Ovary (tissue), 9 donors: ENCODE data around the gene MACO1. TPM values are rescaled to one million over a fixed set of nuclear protein-coding genes. Genes with fewer than 3 reads are reported as not detected.

ENCODE experiments used
- DNase-seq, 5 donors: peaks; one replicate each; pipeline ENCODE4 v3.0.0-alpha.2; 2019 to 2020
- H3K27ac ChIP-seq, 2 donors: fragments of 200-600 bp; one replicate each; pipeline versions ENCODE4 v1.5.1 to v1.8.0; 2019 to 2022
- H3K27me3 ChIP-seq: fragments of 200-600 bp; one replicate; pipeline ENCODE4 v1.8.0; 2022
- H3K36me3 ChIP-seq: fragments of 200-600 bp; sonication (generic); one replicate; pipeline ENCODE4 v1.5.1; 2019
- H3K4me1 ChIP-seq: one replicate; pipeline ENCODE4 v1.8.1; 2013; ENCODE audit warnings: mild to moderate bottlenecking, moderate library complexity; ENCODE audit not compliant: insufficient read depth
- H3K4me3 ChIP-seq: fragments of 200-600 bp; sonication (generic); one replicate; pipeline ENCODE4 v1.5.1; 2017
- H3K9me3 ChIP-seq, 2 donors: fragments of 200-600 bp in 1 of 2; sonication (generic) in 1 of 2; one replicate each; pipeline versions ENCODE4 v1.5.1 to v1.8.1; 2013 to 2019; ENCODE audit warnings: mild to moderate bottlenecking in 1 of 2, moderate library complexity in 1 of 2
- CTCF ChIP-seq, 3 donors: fragments of 450-650 bp in 2 of 3; fragments of 200-600 bp in 1 of 3; IDR thresholded peaks; one replicate each; pipeline versions ENCODE4 v1.5.1 to v1.8.0; 2016 to 2022; ENCODE audit warnings: antibody characterized with exemption in 3 of 3, mild to moderate bottlenecking in 1 of 3
- EP300 ChIP-seq: sonication (generic); formaldehyde crosslinking; IDR thresholded peaks from one replicate; pipeline ENCODE4 v1.6.1; 2017; ENCODE audit warnings: antibody characterized with exemption
- POLR2A ChIP-seq: fragments of 450-650 bp; IDR thresholded peaks from one replicate; pipeline ENCODE4 v1.6.1; 2017; ENCODE audit warnings: antibody characterized with exemption, mild to moderate bottlenecking, moderate library complexity
- WGBS, 3 donors: extraction: QIAGEN DNeasy Blood & Tissue Kit in 1 of 3; methylation state at CpG; one replicate each; pipeline versions ENCODE4 v1.1.5 to v1.1.7; 2013 to 2017; 5-methylcytosine and 5-hydroxymethylcytosine counted together
- intact Hi-C, 4 donors: fragments of 100-400 bp; cut with DNase I; formaldehyde crosslinking; loops; one replicate each; pipeline versions ENCODE4 v1.11.0 to v1.15.1; 2022 to 2023
- polyA plus RNA-seq, 2 donors: library from polyadenylated mRNA; stranded (reverse); fragments of 200-250 nt in 1 of 2; fragments of 350-450 nt in 1 of 2; fragmentation: Illumina TruSeq in 1 of 2; extraction: RNeasy Lipid Tissue Mini Kit (QIAGEN cat#74804) in 1 of 2; gene quantifications; one replicate each; pipeline ENCODE4 v1.2.3, GENCODE V29; 2013 to 2014
- total RNA-seq, 7 donors: library from RNA; depleted of rRNA in 2 of 7; stranded (reverse); fragments of >200 nt in 2 of 7; fragmentation: NEBNext Ultra II Directional in 3 of 7; extraction: Animal tissue kit (Norgen Biotek cat#: 25700) in 3 of 7; gene quantifications; one replicate each; pipeline versions ENCODE4 v1.1.0 to v1.2.4, GENCODE V29; 2016 to 2023
- donor health status: DM: no; HTN: no; CAD: no; lungs with moderate emphysema.
- donor health status: DM: no; HTN: no; CAD: no.
- donor health status: Bipolar disorder and iron deficiency.
- donor health status: DM: yes; HTN: yes; CAD: no.
- donor health status: DM: no; HTN: no; CAD: no.
- donor health status: DM: yes; HTN: yes; CAD: no.

Gene MACO1
- total and polyA plus RNA-seq, 9 donors, result 14.1 to 30.4 (median 23.4) TPM

GRCh38 chr1:25494952-25495351 is 64.3 kb downstream of the MACO1 start:
- WGBS, 3 donors, result 36 to 46% (median 42%) methylated on average over 3 of the region's 3 CpGs
- intact Hi-C loops, result no loop called here
- TF ChIP-seq EP300, result no peak
- TF ChIP-seq CTCF (IDR thresholded peaks at IDR 0.05), result no peak
- no peak for TF ChIP-seq POLR2A
- Histone ChIP-seq H3K4me3 (no peak overlapping the region), H3K27me3 (no peaks in the 10 kb centered on the region), H3K36me3 (no peaks in the 10 kb centered on the region), H3K9me3 (no peaks in the 10 kb centered on the region), H3K27ac (peak overlapping the region in 1 of 2 donors; percentile 32), H3K4me1 (no peaks in the 10 kb centered on the region)
- DNase-seq, result peak in 3 of 5 donors; percentile 44 to 55 (median 50)

- intact Hi-C loops, result no loop called here
- DNase-seq, result no peak
- H3K9me3 ChIP-seq, result no peaks in the 10 kb centered on the region
- H3K27ac ChIP-seq, result peak overlapping the region in 1 of 2 donors; percentile 49
- WGBS, 3 donors, result 42 to 71% (median 64%) methylated on average over 1 of the region's 1 CpG
- no peaks in the 10 kb centered on the region for H3K36me3 ChIP-seq
- no peak overlapping the region for H3K4me3 ChIP-seq
- H3K4me1 ChIP-seq, result peaks cover 6% of the 10 kb centered on the region
- TF ChIP-seq POLR2A (no peak), EP300 (no peak), CTCF (IDR thresholded peaks at IDR 0.05) (no peak)
- H3K27me3 ChIP-seq, result no peaks in the 10 kb centered on the region
Observed at GRCh38 chr1:25500694-25501093, 70.0 kb downstream of the MACO1 start.

- peak in 1 of 5 donors; percentile 18 for DNase-seq
- H3K4me3 ChIP-seq, result no peak overlapping the region
- intact Hi-C loops, result no loop called here
- no peaks in the 10 kb centered on the region for H3K9me3 ChIP-seq
- TF ChIP-seq POLR2A (no peak), EP300 (no peak), CTCF (IDR thresholded peaks at IDR 0.05) (no peak)
- H3K4me1 ChIP-seq, result peaks cover 8% of the 10 kb centered on the region
- 66 to 69% (median 68%) methylated on average over 7 of the region's 7 CpGs for WGBS, 3 donors
- H3K36me3 ChIP-seq, result no peaks in the 10 kb centered on the region
- peak overlapping the region in 1 of 2 donors; percentile 49 for H3K27ac ChIP-seq
- no peaks in the 10 kb centered on the region for H3K27me3 ChIP-seq
Observed at GRCh38 chr1:25501235-25502058, 70.8 kb downstream of the MACO1 start.

- H3K27ac ChIP-seq, result no peak overlapping the region
- H3K4me3 ChIP-seq, result no peak overlapping the region
- no peaks in the 10 kb centered on the region for H3K36me3 ChIP-seq
- H3K27me3 ChIP-seq, result no peaks in the 10 kb centered on the region
- WGBS, 3 donors, result 57 to 66% (median 61%) methylated on average over 4 of the region's 4 CpGs
- H3K4me1 ChIP-seq, result peaks cover 8% of the 10 kb centered on the region
- TF ChIP-seq CTCF (IDR thresholded peaks at IDR 0.05), result no peak
- no peak for TF ChIP-seq EP300
- no peak for TF ChIP-seq POLR2A
- H3K9me3 ChIP-seq, result no peaks in the 10 kb centered on the region
- no peak for DNase-seq
- intact Hi-C loops, result no loop called here
Observed at GRCh38 chr1:25502957-25503356, 72.3 kb downstream of the MACO1 start.
